HFFc6 (cell line): ENCODE measurements around the gene RAB4A. TPM values are rescaled to one million over a fixed set of nuclear protein-coding genes. Genes with fewer than 3 reads are reported as not detected.
A peak's percentile ranks its signal among the peaks of the same experiment; 100 is the strongest.

Experiments used
- DNase-seq: peaks from one replicate; pipeline ENCODE4 v3.0.0-alpha.2; 2018
- H3K27ac Mint-ChIP-seq: 2 replicates; pipeline ENCODE4 v1.8.0; 2020; ENCODE audit warnings: mild to moderate bottlenecking, mixed read lengths
- H3K27me3 Mint-ChIP-seq: 2 replicates; pipeline ENCODE4 v1.8.0; 2021; ENCODE audit warnings: mild to moderate bottlenecking, moderate library complexity, mixed read lengths; ENCODE audit not compliant: insufficient read depth
- H3K36me3 Mint-ChIP-seq: 2 replicates; pipeline ENCODE4 v1.8.0; 2021; ENCODE audit warnings: low read depth, mixed read lengths
- H3K4me1 Mint-ChIP-seq: 2 replicates; pipeline ENCODE4 v1.8.0; 2020; ENCODE audit warnings: low read depth, mixed read lengths
- H3K4me3 Mint-ChIP-seq: 2 replicates; pipeline ENCODE4 v1.8.0; 2020; ENCODE audit warnings: mild to moderate bottlenecking, moderate library complexity, mixed read lengths
- H3K9me3 Mint-ChIP-seq: 2 replicates; pipeline ENCODE4 v1.8.0; 2020; ENCODE audit warnings: mild to moderate bottlenecking, mixed read lengths
- total RNA-seq, 6 experiments: library from RNA; stranded (reverse); fragmentation: NEBNext Ultra II Directional; extraction: Animal tissue kit (Norgen Biotek cat#: 25700); gene quantifications; 2 replicates in 1 of 6; 3 replicates in 5 of 6; pipeline ENCODE4 v1.2.3, GENCODE V29; 2021
- TF ChIP-seq, protein P1 (sequence below): fragments of 200-600 bp; sonication (generic); IDR thresholded peaks from 2 replicates; pipeline ENCODE4 v1.5.0; 2021; ENCODE audit warnings: antibody characterized with exemption, mild to moderate bottlenecking

RAB4A gene
- total RNA-seq, 6 experiments from 2014 or later, result 34.7 to 64.2 (median 41.3) TPM

DNA sequence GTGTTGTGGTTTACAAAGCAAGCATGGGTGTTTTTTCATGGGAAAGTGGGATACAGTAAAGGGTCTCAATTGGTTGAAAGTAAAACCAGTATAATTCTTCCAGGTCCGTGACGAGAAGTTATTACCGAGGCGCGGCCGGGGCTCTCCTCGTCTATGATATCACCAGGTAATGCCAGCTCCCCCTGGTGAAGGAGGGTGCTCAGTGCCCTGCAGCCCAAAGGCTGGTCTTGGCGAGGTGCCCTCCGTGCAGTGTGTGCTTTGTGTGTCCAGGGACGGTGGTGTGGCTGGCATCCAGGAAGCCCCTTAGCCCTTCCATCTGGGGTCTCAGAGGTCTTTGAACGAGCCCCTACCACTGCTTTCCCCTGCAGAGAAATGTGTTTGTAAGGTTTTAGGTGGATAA is 24.8 kb downstream of the RAB4A start:
- Mint-ChIP-seq H3K36me3 (peaks cover 40% of the 10 kb centered on the region), H3K4me3 (no peak overlapping the region), H3K27ac (no peak overlapping the region), H3K9me3 (no peaks in the 10 kb centered on the region), H3K27me3 (peaks cover 4% of the 10 kb centered on the region; the same call in 1 of the 2 replicates), H3K4me1 (peaks cover 38% of the 10 kb centered on the region)
- DNase-seq, result no peak
- TF ChIP-seq, protein P1, sequence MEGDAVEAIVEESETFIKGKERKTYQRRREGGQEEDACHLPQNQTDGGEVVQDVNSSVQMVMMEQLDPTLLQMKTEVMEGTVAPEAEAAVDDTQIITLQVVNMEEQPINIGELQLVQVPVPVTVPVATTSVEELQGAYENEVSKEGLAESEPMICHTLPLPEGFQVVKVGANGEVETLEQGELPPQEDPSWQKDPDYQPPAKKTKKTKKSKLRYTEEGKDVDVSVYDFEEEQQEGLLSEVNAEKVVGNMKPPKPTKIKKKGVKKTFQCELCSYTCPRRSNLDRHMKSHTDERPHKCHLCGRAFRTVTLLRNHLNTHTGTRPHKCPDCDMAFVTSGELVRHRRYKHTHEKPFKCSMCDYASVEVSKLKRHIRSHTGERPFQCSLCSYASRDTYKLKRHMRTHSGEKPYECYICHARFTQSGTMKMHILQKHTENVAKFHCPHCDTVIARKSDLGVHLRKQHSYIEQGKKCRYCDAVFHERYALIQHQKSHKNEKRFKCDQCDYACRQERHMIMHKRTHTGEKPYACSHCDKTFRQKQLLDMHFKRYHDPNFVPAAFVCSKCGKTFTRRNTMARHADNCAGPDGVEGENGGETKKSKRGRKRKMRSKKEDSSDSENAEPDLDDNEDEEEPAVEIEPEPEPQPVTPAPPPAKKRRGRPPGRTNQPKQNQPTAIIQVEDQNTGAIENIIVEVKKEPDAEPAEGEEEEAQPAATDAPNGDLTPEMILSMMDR, result no peak

DNA sequence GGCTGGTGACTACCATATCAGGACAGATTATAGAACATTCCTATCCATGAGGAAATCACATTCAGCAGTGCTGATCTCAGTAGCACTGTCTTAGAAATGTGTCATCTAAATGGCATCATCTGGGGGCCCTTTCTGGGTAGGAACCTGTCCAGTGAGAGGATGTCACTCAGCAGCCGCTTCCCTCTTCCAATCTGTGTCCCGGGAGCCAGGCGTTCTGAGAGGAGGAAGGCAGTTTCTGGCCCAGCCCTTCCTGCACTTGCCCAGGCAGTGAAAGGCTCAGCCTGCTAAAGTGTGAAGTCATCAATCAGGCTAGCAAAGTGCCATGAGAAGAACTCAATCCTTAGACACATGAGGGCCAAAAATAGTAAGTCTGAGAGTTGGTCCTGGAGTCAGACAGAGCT is 25.6 kb downstream of the RAB4A start:
- no peaks in the 10 kb centered on the region for H3K9me3 Mint-ChIP-seq
- TF ChIP-seq, protein P1, result no peak
- peak overlapping the region; percentile 86 for H3K27ac Mint-ChIP-seq
- peaks cover 4% of the 10 kb centered on the region; the same call in 1 of the 2 replicates for H3K27me3 Mint-ChIP-seq
- peak; percentile 83 for DNase-seq
- H3K4me3 Mint-ChIP-seq, result no peak overlapping the region
- H3K4me1 Mint-ChIP-seq, result peaks cover 38% of the 10 kb centered on the region
- peaks cover 32% of the 10 kb centered on the region for H3K36me3 Mint-ChIP-seq

DNA sequence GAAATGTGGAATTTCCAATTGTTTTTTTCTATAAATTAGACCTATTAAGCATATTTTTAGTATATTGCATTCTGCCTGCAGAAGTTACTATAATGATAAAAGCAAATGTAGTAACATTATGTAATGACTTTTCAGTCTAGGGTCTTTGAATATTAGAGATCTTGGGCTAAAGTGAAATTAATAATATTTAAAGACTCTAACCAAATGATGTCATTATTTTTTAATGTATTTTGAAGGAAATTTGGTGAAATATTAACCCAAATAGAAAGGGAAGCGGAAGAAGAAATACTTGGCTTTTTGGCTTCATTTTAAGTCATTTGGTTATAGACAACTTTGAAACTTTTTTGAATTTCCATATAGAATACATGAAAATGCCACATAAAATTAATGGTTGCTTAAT is 26.8 kb downstream of the RAB4A start:
- DNase-seq, result no peak
- Mint-ChIP-seq H3K36me3 (peaks cover 30% of the 10 kb centered on the region), H3K27me3 (peaks cover 4% of the 10 kb centered on the region; the same call in 1 of the 2 replicates), H3K9me3 (no peaks in the 10 kb centered on the region), H3K4me3 (no peak overlapping the region), H3K27ac (no peak overlapping the region), H3K4me1 (peaks cover 38% of the 10 kb centered on the region)
- TF ChIP-seq, protein P1, result no peak

DNA sequence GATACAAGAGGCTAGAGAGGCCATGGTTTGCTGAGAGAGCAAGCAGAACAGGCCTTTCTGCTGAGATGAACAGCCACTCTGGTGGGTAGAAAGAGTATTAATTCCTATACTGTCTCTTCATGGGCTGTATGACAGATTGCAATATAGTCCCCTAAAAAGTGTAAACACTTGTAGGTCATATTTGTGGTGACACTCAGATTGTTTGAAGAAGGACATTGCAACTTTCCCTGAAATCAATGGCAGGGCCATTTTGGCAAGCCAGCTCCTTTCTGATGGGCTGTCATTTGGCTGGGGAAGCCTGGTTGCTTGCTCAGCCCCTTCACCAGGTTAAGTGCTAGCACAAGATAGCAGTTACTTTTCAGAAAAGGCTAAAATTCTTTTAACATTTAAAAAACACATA is 27.5 kb downstream of the RAB4A start:
- H3K4me3 Mint-ChIP-seq, result no peak overlapping the region
- H3K36me3 Mint-ChIP-seq, result peaks cover 30% of the 10 kb centered on the region
- H3K9me3 Mint-ChIP-seq, result no peaks in the 10 kb centered on the region
- peaks cover 3% of the 10 kb centered on the region for H3K27me3 Mint-ChIP-seq
- peaks cover 38% of the 10 kb centered on the region for H3K4me1 Mint-ChIP-seq
- TF ChIP-seq, protein P1, result no peak
- no peak for DNase-seq
- no peak overlapping the region for H3K27ac Mint-ChIP-seq

DNA sequence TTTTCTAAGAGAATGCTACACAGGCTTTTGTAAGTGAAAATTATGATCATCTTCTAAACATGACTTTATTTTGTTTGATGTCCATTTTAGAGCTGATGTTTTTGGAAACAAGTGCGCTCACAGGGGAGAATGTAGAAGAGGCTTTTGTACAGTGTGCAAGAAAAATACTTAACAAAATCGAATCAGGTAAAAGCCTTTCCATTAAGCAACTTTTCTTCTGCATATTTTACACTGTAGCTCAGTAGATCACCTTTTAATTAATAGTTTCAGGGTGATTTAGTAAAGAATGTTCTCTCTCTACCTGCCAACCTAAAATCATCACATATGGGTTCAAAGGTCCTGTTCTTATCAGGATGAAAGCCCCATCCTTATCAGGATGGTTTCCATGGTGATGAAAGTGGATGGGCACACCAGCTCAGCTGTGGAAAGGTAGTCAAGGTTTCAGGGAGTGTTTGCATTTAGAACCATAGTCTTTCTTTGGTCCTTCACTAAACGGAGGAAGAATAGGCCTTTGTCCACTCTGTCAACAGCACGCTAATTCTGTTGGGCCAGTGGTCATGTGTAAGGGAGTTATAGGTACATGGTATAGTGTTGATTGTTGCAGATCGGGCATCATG is 28.1 kb downstream of the RAB4A start:
- H3K36me3 Mint-ChIP-seq, result peaks cover 26% of the 10 kb centered on the region
- H3K4me3 Mint-ChIP-seq, result no peak overlapping the region
- peaks cover 2% of the 10 kb centered on the region for H3K27me3 Mint-ChIP-seq
- H3K27ac Mint-ChIP-seq, result no peak overlapping the region
- TF ChIP-seq, protein P1, result no peak
- H3K9me3 Mint-ChIP-seq, result no peaks in the 10 kb centered on the region
- peaks cover 37% of the 10 kb centered on the region for H3K4me1 Mint-ChIP-seq
- no peak for DNase-seq
